Calu3 (cell line): ENCODE measurements around the gene TCF23. TPM values are rescaled to one million over a fixed set of nuclear protein-coding genes. Genes with fewer than 3 reads are reported as not detected.
"Not testable (repeated sequence)": the region's sequence is repeated elsewhere in the genome, so short reads cannot be mapped to it uniquely, and the experiment has no call there.

Experiments
- BruUV-seq: library from RNA; stranded (reverse); fragments of 400-500 nt; replicated peaks from 2 replicates; lab custom pipeline; 2021; lab: Mats Ljungman, UMichigan
- CTCF ChIA-PET: fragments of 300-600 bp; sonication (Branson Sonifier 250); formaldehyde crosslinking; loops from one replicate; lab custom pipeline; 2022; ENCODE audit warnings: antibody characterized with exemption; lab: Charles Lee
- DNase-seq: peaks from one replicate; pipeline ENCODE4 v3.0.0; 2022
- H3K27ac Mint-ChIP-seq: one replicate; pipeline ENCODE4 v1.8.0; 2022; ENCODE audit warnings: mixed read lengths; ENCODE audit not compliant: unreplicated experiment
- H3K27me3 Mint-ChIP-seq: one replicate; pipeline ENCODE4 v1.8.0; 2022; ENCODE audit warnings: mixed read lengths; ENCODE audit not compliant: unreplicated experiment
- H3K36me3 Mint-ChIP-seq: one replicate; pipeline ENCODE4 v1.8.0; 2022; ENCODE audit warnings: mild to moderate bottlenecking, moderate library complexity, mixed read lengths; ENCODE audit not compliant: insufficient read depth, unreplicated experiment
- H3K4me1 Mint-ChIP-seq: one replicate; pipeline ENCODE4 v1.8.0; 2022; ENCODE audit warnings: mild to moderate bottlenecking, low read depth, mixed read lengths; ENCODE audit not compliant: unreplicated experiment
- H3K4me3 Mint-ChIP-seq: one replicate; pipeline ENCODE4 v1.8.0; 2022; ENCODE audit warnings: mild to moderate bottlenecking, low read depth, moderate library complexity, mixed read lengths; ENCODE audit not compliant: unreplicated experiment
- H3K9me3 Mint-ChIP-seq: one replicate; pipeline ENCODE4 v1.8.0; 2022; ENCODE audit warnings: low read depth, mixed read lengths; ENCODE audit not compliant: unreplicated experiment
- CTCF ChIP-seq: fragments of 200-600 bp; IDR thresholded peaks from one replicate; pipeline ENCODE4 v1.8.0; 2022; ENCODE audit warnings: antibody characterized with exemption; ENCODE audit not compliant: unreplicated experiment
- intact Hi-C: fragments of 100-400 bp; cut with micrococcal nuclease; formaldehyde crosslinking; loops from one replicate; pipeline ENCODE4 v1.10.0; 2022; ENCODE audit not compliant: unreplicated experiment
- total RNA-seq: library from RNA; stranded (reverse); gene quantifications from 2 replicates; pipeline ENCODE4 v1.2.3, GENCODE V29; 2022

Gene TCF23
- total RNA-seq, 1 experiment from 2014 or later: not detected

- no peaks in the 10 kb centered on the region for H3K9me3 Mint-ChIP-seq
- no peak for DNase-seq
- CTCF ChIA-PET: interaction anchor here (0.7 kb wide), 1 partner anchor 132 kb away, joined by 7 read pairs; no protein-coding TSS in a partner anchor
- H3K4me3 Mint-ChIP-seq: no peak overlapping the region
- H3K36me3 Mint-ChIP-seq: no peaks in the 10 kb centered on the region
- no peak overlapping the region for H3K27ac Mint-ChIP-seq
- intact Hi-C loops: no loop called here
- no TSS peak for BruUV-seq
- no peaks in the 10 kb centered on the region for H3K4me1 Mint-ChIP-seq
- no peak for TF ChIP-seq CTCF
- H3K27me3 Mint-ChIP-seq: peaks cover 13% of the 10 kb centered on the region
Measured at GRCh38 chr2:27171351-27171848, 22.6 kb downstream of the TCF23 start.

- no peak overlapping the region for H3K4me3 Mint-ChIP-seq
- intact Hi-C loops: no loop called here
- H3K4me1 Mint-ChIP-seq: no peaks in the 10 kb centered on the region
- H3K27ac Mint-ChIP-seq: no peak overlapping the region
- no peak for TF ChIP-seq CTCF
- no peaks in the 10 kb centered on the region for H3K9me3 Mint-ChIP-seq
- DNase-seq: no peak
- H3K36me3 Mint-ChIP-seq: no peaks in the 10 kb centered on the region
- BruUV-seq: no TSS peak
- peaks cover 13% of the 10 kb centered on the region for H3K27me3 Mint-ChIP-seq
- CTCF ChIA-PET: interaction anchor here (0.7 to 2.4 kb wide), 3 partner anchors 8 to 17 kb away, joined by 3 to 7 read pairs (median 5); no protein-coding TSS in a partner anchor
Measured at GRCh38 chr2:27174638-27175037, 25.8 kb downstream of the TCF23 start.

GRCh38 chr2:27175330-27175729 lies 26.5 kb downstream of the TCF23 start:
- H3K36me3 Mint-ChIP-seq: no peaks in the 10 kb centered on the region
- H3K27ac Mint-ChIP-seq: no peak overlapping the region
- intact Hi-C loops: no loop called here
- no peak for DNase-seq
- H3K9me3 Mint-ChIP-seq: no peaks in the 10 kb centered on the region
- CTCF ChIA-PET: interaction anchor here (1.1 to 2.4 kb wide), 2 partner anchors 9 to 16 kb away, joined by 3 to 7 read pairs; no protein-coding TSS in a partner anchor
- no TSS peak for BruUV-seq
- no peak for TF ChIP-seq CTCF
- no peaks in the 10 kb centered on the region for H3K4me1 Mint-ChIP-seq
- no peak overlapping the region for H3K4me3 Mint-ChIP-seq
- peaks cover 12% of the 10 kb centered on the region for H3K27me3 Mint-ChIP-seq

GRCh38 chr2:27175781-27176180 lies 27.0 kb downstream of the TCF23 start:
- H3K4me3 Mint-ChIP-seq, DNase-seq, intact Hi-C loops, H3K27ac Mint-ChIP-seq, H3K9me3 Mint-ChIP-seq, H3K36me3 Mint-ChIP-seq, BruUV-seq, H3K4me1 Mint-ChIP-seq: not testable (repeated sequence)
- CTCF ChIA-PET: interaction anchor here (1.1 to 2.4 kb wide), 2 partner anchors 9 to 16 kb away, joined by 3 to 7 read pairs; no protein-coding TSS in a partner anchor
- peaks cover 12% of the 10 kb centered on the region for H3K27me3 Mint-ChIP-seq
